Right renal pelvis (tissue), 4 donors: ENCODE results near the gene RIN1. TPM values are rescaled to one million over a fixed set of nuclear protein-coding genes. Genes with fewer than 3 reads are reported as not detected.

ENCODE experiments used
- DNase-seq, 4 donors: peaks; one replicate each; pipeline ENCODE4 v3.0.0-alpha.2; 2013; ENCODE audit warnings: low read depth in 4 of 4, low spot score in 3 of 4, missing footprints in 1 of 4
- polyA plus RNA-seq, 4 donors: library from polyadenylated mRNA; unstranded; fragments of 120-200 nt; gene quantifications; one replicate each; pipeline ENCODE4 v1.2.1, GENCODE V29; 2013; ENCODE audit not compliant: insufficient read length in 4 of 4

The RIN1 gene
- polyA plus RNA-seq, 4 donors, result 2.5 to 3.1 (median 2.9) TPM

- no peak for DNase-seq
Measured at GRCh38 chr11:66302656-66303055, 33.6 kb downstream of the RIN1 start.

GRCh38 chr11:66299186-66299585 is 37.0 kb downstream of the RIN1 start:
- DNase-seq, result no peak

- no peak for DNase-seq
Measured at GRCh38 chr11:66297610-66298009, 38.6 kb downstream of the RIN1 start.

- DNase-seq, result no peak
Measured at GRCh38 chr11:66294626-66295620, 41.3 kb downstream of the RIN1 start.

- DNase-seq, result no peak
Measured at GRCh38 chr11:66293777-66294625, 42.2 kb downstream of the RIN1 start.

- DNase-seq, result no peak
Measured at GRCh38 chr11:66293352-66293751, 42.9 kb downstream of the RIN1 start.

- DNase-seq, result no peak
Measured at GRCh38 chr11:66292543-66293332, 43.5 kb downstream of the RIN1 start.

- no peak for DNase-seq
Measured at GRCh38 chr11:66291706-66292542, 44.3 kb downstream of the RIN1 start, which contains the start of gene TMEM151A. TMEM151A (plus strand) TSS chr11:66291894; CDS start chr11:66292014, 120 bp downstream.

GRCh38 chr11:66291303-66291705 is 44.9 kb downstream of the RIN1 start:
- DNase-seq, result no peak

GRCh38 chr11:66290330-66290621 is 46.0 kb downstream of the RIN1 start:
- DNase-seq, result no peak

- peak in 3 of 4 donors; percentile 67 to 78 (median 69) for DNase-seq
Measured at GRCh38 chr11:66289548-66290329, 46.5 kb downstream of the RIN1 start.

GRCh38 chr11:66288671-66289547 is 47.3 kb downstream of the RIN1 start, which contains the start of gene YIF1A:
YIF1A (minus strand) TSS chr11:66289143; CDS start chr11:66288985, 158 bp downstream.
- peak; percentile 93 to 97 (median 96) for DNase-seq

GRCh38 chr11:66287889-66288670 is 48.2 kb downstream of the RIN1 start:
- no peak for DNase-seq

- no peak for DNase-seq
Measured at GRCh38 chr11:66287211-66287888, 48.9 kb downstream of the RIN1 start.

GRCh38 chr11:66286699-66287098 is 49.5 kb downstream of the RIN1 start:
- DNase-seq, result no peak

- no peak for DNase-seq
Measured at GRCh38 chr11:66285250-66285947, 50.8 kb downstream of the RIN1 start.
